ENCODE results near the gene TMEM258.

DNA sequence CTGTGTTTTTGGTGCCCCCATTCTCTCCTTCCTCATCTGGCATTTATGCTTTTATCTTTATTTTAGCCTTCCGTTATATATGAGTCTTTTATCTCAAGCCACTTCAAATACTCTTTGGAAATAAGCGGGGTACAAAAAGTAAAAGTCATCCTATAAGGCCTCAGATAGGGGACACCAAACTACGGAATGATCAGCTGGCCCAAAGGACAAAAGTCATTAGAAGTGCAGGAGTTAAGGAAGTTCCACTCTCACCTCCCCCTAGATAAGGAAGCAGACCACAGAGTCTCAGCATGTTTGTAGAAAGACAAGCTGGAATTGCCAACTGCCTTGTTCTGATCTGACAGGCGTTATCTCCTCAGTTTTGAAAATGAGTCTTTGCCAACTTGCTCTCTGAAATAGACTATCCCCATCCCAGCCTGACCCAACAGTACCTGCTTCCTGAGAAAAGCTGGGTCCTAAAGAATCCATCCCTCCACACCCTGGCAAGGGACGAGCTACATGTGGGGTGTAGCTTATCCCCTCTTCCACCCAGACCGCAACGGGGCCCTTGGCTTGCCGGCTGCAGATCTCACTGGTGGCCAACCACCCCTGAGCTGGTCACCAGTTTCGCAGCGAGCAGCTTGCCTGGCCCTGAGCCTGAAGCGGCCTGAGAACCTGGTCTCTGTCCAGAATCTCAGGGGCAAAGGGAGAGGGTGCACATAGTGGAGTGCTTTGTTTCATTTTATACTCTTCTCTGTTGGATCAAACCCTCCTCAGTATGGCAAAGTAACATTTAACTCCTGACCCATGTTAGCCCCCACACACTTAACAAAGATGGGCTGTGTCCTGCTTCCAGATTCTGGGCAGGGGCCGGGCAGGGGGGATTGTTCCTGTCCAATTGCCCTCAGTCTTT is 49.5 kb upstream of the TMEM258 start:
- TF ChIP-seq, protein P1, sequence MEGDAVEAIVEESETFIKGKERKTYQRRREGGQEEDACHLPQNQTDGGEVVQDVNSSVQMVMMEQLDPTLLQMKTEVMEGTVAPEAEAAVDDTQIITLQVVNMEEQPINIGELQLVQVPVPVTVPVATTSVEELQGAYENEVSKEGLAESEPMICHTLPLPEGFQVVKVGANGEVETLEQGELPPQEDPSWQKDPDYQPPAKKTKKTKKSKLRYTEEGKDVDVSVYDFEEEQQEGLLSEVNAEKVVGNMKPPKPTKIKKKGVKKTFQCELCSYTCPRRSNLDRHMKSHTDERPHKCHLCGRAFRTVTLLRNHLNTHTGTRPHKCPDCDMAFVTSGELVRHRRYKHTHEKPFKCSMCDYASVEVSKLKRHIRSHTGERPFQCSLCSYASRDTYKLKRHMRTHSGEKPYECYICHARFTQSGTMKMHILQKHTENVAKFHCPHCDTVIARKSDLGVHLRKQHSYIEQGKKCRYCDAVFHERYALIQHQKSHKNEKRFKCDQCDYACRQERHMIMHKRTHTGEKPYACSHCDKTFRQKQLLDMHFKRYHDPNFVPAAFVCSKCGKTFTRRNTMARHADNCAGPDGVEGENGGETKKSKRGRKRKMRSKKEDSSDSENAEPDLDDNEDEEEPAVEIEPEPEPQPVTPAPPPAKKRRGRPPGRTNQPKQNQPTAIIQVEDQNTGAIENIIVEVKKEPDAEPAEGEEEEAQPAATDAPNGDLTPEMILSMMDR (conservative IDR thresholded peaks at IDR 0.05; ENCODE audit: low read depth in 2 of 2): no peak
- no peak for TF ChIP-seq EZH2 (IDR thresholded peaks at IDR 0.05; ENCODE audit: low read depth, unreplicated experiment)
- TF ChIP-seq POLR2AphosphoS5 (IDR thresholded peaks at IDR 0.05; ENCODE audit: low read depth): no peak
- TF ChIP-seq, protein P2, sequence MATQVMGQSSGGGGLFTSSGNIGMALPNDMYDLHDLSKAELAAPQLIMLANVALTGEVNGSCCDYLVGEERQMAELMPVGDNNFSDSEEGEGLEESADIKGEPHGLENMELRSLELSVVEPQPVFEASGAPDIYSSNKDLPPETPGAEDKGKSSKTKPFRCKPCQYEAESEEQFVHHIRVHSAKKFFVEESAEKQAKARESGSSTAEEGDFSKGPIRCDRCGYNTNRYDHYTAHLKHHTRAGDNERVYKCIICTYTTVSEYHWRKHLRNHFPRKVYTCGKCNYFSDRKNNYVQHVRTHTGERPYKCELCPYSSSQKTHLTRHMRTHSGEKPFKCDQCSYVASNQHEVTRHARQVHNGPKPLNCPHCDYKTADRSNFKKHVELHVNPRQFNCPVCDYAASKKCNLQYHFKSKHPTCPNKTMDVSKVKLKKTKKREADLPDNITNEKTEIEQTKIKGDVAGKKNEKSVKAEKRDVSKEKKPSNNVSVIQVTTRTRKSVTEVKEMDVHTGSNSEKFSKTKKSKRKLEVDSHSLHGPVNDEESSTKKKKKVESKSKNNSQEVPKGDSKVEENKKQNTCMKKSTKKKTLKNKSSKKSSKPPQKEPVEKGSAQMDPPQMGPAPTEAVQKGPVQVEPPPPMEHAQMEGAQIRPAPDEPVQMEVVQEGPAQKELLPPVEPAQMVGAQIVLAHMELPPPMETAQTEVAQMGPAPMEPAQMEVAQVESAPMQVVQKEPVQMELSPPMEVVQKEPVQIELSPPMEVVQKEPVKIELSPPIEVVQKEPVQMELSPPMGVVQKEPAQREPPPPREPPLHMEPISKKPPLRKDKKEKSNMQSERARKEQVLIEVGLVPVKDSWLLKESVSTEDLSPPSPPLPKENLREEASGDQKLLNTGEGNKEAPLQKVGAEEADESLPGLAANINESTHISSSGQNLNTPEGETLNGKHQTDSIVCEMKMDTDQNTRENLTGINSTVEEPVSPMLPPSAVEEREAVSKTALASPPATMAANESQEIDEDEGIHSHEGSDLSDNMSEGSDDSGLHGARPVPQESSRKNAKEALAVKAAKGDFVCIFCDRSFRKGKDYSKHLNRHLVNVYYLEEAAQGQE (IDR thresholded peaks at IDR 0.05; ENCODE audit: unreplicated experiment): no peak
- TF ChIP-seq EZH2phosphoT487 (IDR thresholded peaks at IDR 0.05; ENCODE audit: unreplicated experiment): no peak
- no peak for TF ChIP-seq ZNF331 (CRISPR knock-in tag; IDR thresholded peaks at IDR 0.05; ENCODE audit: low read depth)
- TF ChIP-seq NANOG (IDR thresholded peaks at IDR 0.05; ENCODE audit: borderline replicate concordance): no peak
- no peak for TF ChIP-seq ZNF114 (CRISPR knock-in tag; IDR thresholded peaks at IDR 0.05)
- TF ChIP-seq, protein P3, sequence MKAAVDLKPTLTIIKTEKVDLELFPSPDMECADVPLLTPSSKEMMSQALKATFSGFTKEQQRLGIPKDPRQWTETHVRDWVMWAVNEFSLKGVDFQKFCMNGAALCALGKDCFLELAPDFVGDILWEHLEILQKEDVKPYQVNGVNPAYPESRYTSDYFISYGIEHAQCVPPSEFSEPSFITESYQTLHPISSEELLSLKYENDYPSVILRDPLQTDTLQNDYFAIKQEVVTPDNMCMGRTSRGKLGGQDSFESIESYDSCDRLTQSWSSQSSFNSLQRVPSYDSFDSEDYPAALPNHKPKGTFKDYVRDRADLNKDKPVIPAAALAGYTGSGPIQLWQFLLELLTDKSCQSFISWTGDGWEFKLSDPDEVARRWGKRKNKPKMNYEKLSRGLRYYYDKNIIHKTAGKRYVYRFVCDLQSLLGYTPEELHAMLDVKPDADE (IDR thresholded peaks at IDR 0.05): no peak
- no peak for TF ChIP-seq CREB1 (CRISPR knock-in tag; IDR thresholded peaks at IDR 0.05; ENCODE audit: low read depth)

Data from GM23338 (cell line).